Stimulated activated CD4-positive, alpha-beta T cell treated with anti-CD3 and anti-CD28 coated beads, Interleukin-12 subunit alpha, Interleukin-12 subunit beta, amount 100 ng/mL, for 48 hours (primary cell): Measurements from ENCODE around the gene ZNF622.
"Not testable (repeated sequence)": the region's sequence is repeated elsewhere in the genome, so short reads cannot be mapped to it uniquely, and the experiment has no call there.

ENCODE experiments used
- DNase-seq, 3 donors: peaks; one replicate each; pipeline ENCODE4 v3.0.0-alpha.2; 2020; ENCODE audit warnings: low read depth in 2 of 3, low spot score in 1 of 3

The ZNF622 gene

GRCh38 chr5:16480821-16481538, 15.4 kb upstream of the ZNF622 start:
- no peak for DNase-seq

GRCh38 chr5:16480144-16480543, 14.5 kb upstream of the ZNF622 start:
- DNase-seq = no peak

- DNase-seq = no peak
These were observed 11.9 kb upstream of the ZNF622 start for GRCh38 chr5:16477541-16477940.

- not testable (repeated sequence) for DNase-seq
These were observed 10.8 kb upstream of the ZNF622 start for GRCh38 chr5:16476417-16476816.

DNA sequence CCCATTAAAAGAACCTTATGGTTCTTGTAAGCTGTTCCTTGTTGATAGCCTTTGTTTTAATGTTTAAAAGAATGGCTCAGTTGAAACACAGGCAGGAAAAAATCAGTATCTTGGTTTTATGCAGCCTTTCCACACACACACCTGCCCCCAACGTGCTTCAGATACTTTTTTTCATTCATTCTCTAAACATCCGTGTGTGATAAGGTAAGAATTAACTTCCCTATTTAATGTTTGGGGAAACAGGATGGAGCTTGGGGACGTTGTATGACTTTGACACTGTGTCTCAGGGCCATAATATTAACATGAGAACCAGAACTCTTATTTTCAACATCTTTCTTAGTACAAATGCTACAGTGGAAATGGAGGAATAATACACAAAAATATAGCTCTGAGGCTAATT, 5.8 kb upstream of the ZNF622 start:
- no peak for DNase-seq

- DNase-seq = no peak
These were observed 2.0 kb upstream of the ZNF622 start for GRCh38 chr5:16467363-16468219.

GRCh38 chr5:16464664-16465543, 696 bp downstream of the ZNF622 start:
- no peak for DNase-seq

DNA sequence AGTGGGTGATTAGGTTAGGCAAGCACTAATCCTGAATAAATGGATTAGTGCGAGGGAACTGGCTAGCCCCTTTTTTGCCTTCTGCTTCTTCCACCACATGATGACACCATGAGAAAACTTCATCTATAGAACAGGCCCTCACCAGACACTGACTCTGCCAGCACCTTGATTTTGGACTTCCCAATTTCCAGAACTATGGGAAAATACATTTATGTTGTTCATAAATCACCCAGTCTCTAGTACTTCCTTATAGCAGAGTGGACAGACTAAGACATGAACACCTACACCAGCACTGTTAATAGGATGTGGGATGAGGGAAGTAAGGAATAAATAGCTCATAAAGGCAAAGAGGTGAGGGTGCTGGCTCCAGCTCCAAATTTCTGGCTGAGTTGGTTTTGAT, 1.4 kb downstream of the ZNF622 start:
- DNase-seq = no peak

- DNase-seq = no peak
These were observed 3.8 kb downstream of the ZNF622 start for GRCh38 chr5:16461782-16462181.

DNA sequence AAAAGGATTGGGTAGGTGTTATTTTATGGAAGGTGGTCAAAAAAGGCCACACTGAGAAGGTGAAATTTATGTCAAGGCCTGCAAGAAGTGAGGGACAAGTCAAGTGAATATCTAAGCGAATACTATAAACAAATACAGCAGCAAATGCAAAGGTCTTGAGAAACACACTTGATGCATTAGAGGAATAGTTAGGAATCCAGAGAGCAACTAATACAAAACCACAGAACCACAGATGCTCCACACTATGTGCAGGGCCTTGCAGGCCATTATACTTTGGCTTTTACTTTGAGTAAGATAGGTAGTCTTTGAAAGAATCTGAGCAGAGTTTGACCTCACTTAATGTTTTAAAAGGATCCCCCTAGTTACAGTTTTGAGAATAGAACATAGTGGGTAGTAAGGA, 4.6 kb downstream of the ZNF622 start:
- no peak for DNase-seq

DNA sequence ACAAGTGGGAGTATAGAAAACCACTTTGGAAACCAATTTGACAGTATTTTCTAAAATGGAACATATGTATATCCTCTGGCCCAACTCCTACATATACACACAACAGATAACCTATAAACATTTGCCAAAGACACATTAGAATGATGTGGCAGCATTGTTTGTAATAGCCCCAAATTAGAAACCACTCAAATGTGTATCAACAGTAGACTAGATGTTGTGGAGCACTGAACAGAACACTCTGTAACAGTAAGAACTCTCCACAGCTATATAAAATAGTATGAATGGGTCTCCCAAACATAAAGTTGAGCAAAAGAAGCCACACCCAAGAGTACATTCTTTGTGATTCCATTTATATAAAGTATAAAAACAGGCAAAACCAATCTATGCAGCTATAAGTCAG, 6.1 kb downstream of the ZNF622 start:
- DNase-seq = no peak

GRCh38 chr5:16457853-16458252, 7.7 kb downstream of the ZNF622 start:
- no peak for DNase-seq

DNA sequence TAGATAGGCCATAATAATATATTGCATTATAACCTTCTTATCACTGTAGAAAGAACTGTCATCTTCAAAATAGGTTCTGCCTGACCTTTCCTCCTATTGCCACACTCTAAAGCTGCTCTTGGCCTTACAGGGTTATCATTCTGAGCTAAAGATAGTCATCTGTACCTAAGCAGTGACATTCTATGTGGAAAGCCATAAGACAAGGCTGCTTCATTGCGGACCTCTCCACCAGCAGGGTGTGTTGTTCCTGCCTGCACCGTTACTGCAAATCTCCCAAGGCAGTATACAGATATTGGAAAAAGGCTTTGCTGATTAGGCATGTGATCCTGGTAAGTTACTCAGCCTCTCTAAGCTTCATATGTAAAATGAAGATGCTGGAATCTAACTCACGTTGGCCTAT, 8.1 kb downstream of the ZNF622 start:
- no peak for DNase-seq

- DNase-seq = no peak
These were observed 9.3 kb downstream of the ZNF622 start for GRCh38 chr5:16456103-16456832.

- DNase-seq = no peak
These were observed 9.9 kb downstream of the ZNF622 start for GRCh38 chr5:16455668-16456067.

GRCh38 chr5:16454686-16455085, 10.9 kb downstream of the ZNF622 start:
- no peak for DNase-seq

DNA sequence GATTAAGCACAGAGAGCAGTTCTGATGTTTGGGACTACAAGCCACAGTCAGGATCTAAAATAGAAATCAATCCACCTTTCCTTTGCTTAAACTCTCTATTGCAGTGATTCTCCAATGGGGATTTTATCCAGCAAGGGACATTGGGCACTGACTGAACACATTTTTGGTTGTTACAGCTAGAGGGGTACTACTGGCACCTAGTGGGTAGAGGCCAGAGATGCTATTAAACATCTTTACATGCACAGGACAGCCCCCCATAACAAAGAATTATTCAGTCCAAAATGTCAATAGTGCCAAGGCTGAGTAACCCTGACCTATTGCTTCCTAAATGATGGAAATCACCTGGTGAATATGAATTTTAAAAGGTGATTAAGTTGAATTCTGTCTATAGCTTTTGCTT, 12.0 kb downstream of the ZNF622 start:
- DNase-seq = no peak

GRCh38 chr5:16450163-16450562, 15.4 kb downstream of the ZNF622 start:
- DNase-seq = no peak

DNA sequence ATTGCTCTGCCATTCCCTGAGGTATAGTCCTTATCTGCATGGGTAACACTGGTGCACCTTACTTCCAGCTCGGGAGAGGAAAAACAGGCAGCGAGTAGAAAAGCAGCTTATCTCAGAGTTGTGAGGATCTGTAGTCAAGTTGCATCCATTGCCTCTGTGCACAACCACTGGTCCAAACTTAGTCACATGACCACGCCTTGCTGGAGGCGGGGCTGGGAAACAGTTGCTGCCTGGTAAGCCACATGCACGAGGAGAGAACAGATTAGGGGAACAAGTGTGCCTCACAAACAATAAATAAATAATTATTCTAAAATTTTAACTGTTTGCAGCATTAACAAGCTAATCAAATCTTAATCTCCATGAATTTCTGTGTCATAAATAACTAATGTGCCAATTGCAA, 18.6 kb downstream of the ZNF622 start:
- no peak for DNase-seq

- DNase-seq = no peak
These were observed 27.6 kb downstream of the ZNF622 start for GRCh38 chr5:16437977-16438376.
